Small intestine (tissue), 7 donors: Measurements from ENCODE around the gene MALRD1. TPM values are rescaled to one million over a fixed set of nuclear protein-coding genes. Genes with fewer than 3 reads are reported as not detected.

Experiments used
- DNase-seq, 2 donors: peaks; one replicate each; pipeline versions ENCODE4 v3.0.0 to v3.0.0-alpha.2; 2013
- FAIRE-seq: peaks from 2 replicates; lab custom pipeline; 2012; peaks lifted over from hg19 to GRCh38; lab: Jason Lieb, UNC
- H3K27ac ChIP-seq, 3 donors: one replicate each; pipeline ENCODE4 v1.5.1; 2013; ENCODE audit warnings: low read length in 2 of 3, mild to moderate bottlenecking in 2 of 3, control low read depth in 1 of 3, inconsistent platforms in 1 of 3, low read depth in 1 of 3, moderate library complexity in 1 of 3
- H3K27me3 ChIP-seq, 3 donors: one replicate each; pipeline ENCODE4 v1.6.1; 2013; ENCODE audit warnings: low read length in 3 of 3, inconsistent platforms in 1 of 3; ENCODE audit not compliant: control insufficient read depth in 3 of 3, insufficient read depth in 3 of 3
- H3K36me3 ChIP-seq, 3 donors: one replicate each; pipeline ENCODE4 v1.6.1; 2013; ENCODE audit warnings: low read length in 3 of 3, inconsistent platforms in 1 of 3, low read depth in 1 of 3, mild to moderate bottlenecking in 1 of 3, moderate library complexity in 1 of 3; ENCODE audit not compliant: control insufficient read depth in 3 of 3, insufficient read depth in 2 of 3
- H3K4me1 ChIP-seq, 3 donors: one replicate each; pipeline ENCODE4 v1.6.1; 2013; ENCODE audit warnings: low read length in 2 of 3, inconsistent platforms in 1 of 3, low read depth in 1 of 3, mild to moderate bottlenecking in 1 of 3, moderate library complexity in 1 of 3; ENCODE audit not compliant: control insufficient read depth in 3 of 3, insufficient read depth in 2 of 3
- H3K4me3 ChIP-seq, 3 donors: one replicate each; pipeline ENCODE4 v1.5.1; 2013; ENCODE audit warnings: low read length in 3 of 3, control low read depth in 1 of 3, inconsistent platforms in 1 of 3, low read depth in 1 of 3, mild to moderate bottlenecking in 1 of 3, moderate library complexity in 1 of 3
- H3K9me3 ChIP-seq, 2 donors: one replicate each; pipeline ENCODE4 v1.6.1; 2013; ENCODE audit warnings: low read depth in 1 of 2, low read length in 1 of 2; ENCODE audit not compliant: control insufficient read depth in 2 of 2, insufficient read depth in 1 of 2
- WGBS, 3 donors: extraction: QIAGEN DNeasy Blood & Tissue Kit; methylation state at CpG; one replicate each; pipeline ENCODE4 v1.1.7; 2013; 5-methylcytosine and 5-hydroxymethylcytosine counted together
- polyA plus RNA-seq, 4 donors: library from polyadenylated mRNA; stranded (reverse) in 3 of 4; unstranded in 1 of 4; fragments of 200-250 nt in 3 of 4; fragments of 120-200 nt in 1 of 4; gene quantifications; one replicate each; pipeline versions ENCODE4 v1.2.1 to v1.2.3, GENCODE V29; 2013
- donor health status: healthy with polysubstance abuse.
- donor health status: control.
- donor health status: control.
- donor health status: Bipolar disorder and iron deficiency.
- donor health status: healthy.

MALRD1 gene
- polyA plus RNA-seq, 4 donors, result 21.2 to 201 (median 35.0) TPM

DNA sequence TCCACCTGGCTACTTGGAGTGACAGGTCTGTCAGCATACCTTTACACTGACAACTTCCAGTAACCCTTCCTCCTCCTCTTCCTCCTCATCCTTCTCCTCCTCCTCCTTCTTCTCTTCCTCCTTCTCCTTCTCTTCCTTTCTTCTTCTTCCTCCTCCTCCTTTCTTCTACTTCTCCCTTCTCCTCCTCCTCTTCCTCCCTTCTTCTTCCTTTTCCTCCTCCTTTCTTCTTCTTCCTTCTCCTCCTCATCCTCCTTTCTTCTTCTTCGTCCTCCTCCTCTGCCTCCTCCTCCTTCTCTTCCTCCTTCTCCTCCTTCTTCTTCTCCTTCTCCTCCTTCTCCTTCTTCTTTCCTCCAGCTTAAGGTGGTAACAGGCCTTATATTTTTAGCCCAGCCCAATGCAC lies 658.3 kb downstream of the MALRD1 start:
- Histone ChIP-seq H3K9me3 (peaks cover 0 to 6% of the 10 kb centered on the region in 2 donors), H3K36me3 (peaks cover 0 to 6% (median 3%) of the 10 kb centered on the region in 3 donors), H3K27ac (no peak overlapping the region), H3K4me3 (no peak overlapping the region), H3K4me1 (no peaks in the 10 kb centered on the region), H3K27me3 (no peaks in the 10 kb centered on the region)
- DNase-seq, result no peak
- 82 to 90% (median 85%) methylated on average over 1 of the region's 1 CpG for WGBS, 3 donors
- no peak for FAIRE-seq

DNA sequence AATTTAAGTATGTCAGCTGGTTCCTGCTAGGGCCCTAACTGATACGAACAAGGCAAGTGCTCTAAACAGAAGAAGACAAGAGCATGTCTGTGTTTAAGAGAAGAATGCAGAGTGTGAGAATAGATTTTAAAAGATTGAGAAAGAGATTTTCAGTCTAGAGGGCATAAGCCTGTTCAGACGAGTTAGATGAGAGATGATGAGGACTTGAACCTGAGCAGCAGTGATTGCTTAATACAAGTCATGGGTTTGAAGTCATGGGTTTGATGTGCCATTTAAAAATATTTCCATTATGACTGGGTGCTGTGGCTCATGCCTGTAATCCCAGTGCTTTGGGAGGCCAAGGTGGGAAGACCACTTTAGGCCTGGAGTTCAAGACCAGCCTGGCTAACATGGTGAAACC lies 658.8 kb downstream of the MALRD1 start:
- Histone ChIP-seq H3K4me1 (no peaks in the 10 kb centered on the region), H3K4me3 (no peak overlapping the region), H3K36me3 (peaks cover 0 to 6% (median 3%) of the 10 kb centered on the region in 3 donors), H3K9me3 (peaks cover 0 to 6% of the 10 kb centered on the region in 2 donors), H3K27me3 (no peaks in the 10 kb centered on the region), H3K27ac (no peak overlapping the region)
- 86 to 89% (median 88%) methylated on average over 2 of the region's 2 CpGs for WGBS, 3 donors
- DNase-seq, result no peak
- no peak for FAIRE-seq

DNA sequence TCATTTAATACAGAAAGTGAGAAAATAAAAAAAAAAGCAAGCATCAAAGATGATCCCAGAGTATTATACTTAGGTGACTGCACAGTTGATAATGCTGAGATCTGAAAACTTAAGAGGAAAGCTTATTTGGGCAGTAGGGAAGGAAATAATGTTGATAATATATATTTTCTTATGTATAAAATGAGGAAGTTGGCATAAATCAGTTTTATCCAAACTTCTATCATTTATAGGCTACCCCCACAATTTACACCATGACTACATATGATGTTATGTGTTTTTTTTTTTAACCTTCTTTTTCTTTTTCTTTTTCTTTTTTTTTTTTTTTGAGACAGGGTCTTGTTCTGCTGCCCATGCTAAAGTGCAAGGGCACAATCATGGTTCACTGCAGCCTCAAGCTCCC lies 659.4 kb downstream of the MALRD1 start:
- Histone ChIP-seq H3K27ac (no peak overlapping the region), H3K4me1 (no peaks in the 10 kb centered on the region), H3K36me3 (peaks cover 0 to 6% (median 2%) of the 10 kb centered on the region in 3 donors), H3K27me3 (no peaks in the 10 kb centered on the region), H3K4me3 (no peak overlapping the region), H3K9me3 (peaks cover 0 to 6% of the 10 kb centered on the region in 2 donors)
- FAIRE-seq (no peak), DNase-seq (no peak)

DNA sequence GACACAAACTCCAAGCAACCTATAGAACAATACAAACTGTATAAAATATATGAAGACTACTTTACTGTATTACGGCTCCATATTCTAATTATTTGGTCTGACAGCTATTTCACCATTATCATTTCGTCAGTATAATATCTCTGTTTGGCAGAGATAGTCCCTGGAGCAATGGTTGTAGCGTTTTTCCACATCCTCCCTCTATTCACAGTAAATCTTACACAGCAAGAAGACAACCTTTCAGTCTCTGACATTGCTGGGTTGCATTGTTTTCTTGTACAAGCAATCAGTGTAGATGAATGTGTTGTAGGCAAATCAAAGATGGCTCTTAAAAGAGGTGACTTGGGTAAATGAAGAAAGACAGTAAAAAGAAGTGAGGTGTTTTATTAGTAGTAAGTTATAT lies 662.0 kb downstream of the MALRD1 start:
- peaks cover 0 to 11% of the 10 kb centered on the region in 2 donors for H3K9me3 ChIP-seq
- WGBS, 3 donors, result 80 to 89% (median 87%) methylated on average over 3 of the region's 3 CpGs
- no peak for FAIRE-seq
- no peak for DNase-seq
- H3K27me3 ChIP-seq, result no peaks in the 10 kb centered on the region
- no peak overlapping the region for H3K27ac ChIP-seq
- no peak overlapping the region for H3K4me3 ChIP-seq
- peaks cover 0 to 15% (median 0%) of the 10 kb centered on the region in 3 donors for H3K36me3 ChIP-seq
- H3K4me1 ChIP-seq, result no peaks in the 10 kb centered on the region

- FAIRE-seq, result no peak
- H3K9me3 ChIP-seq, result peaks cover 0 to 14% of the 10 kb centered on the region in 2 donors
- H3K27ac ChIP-seq, result no peak overlapping the region
Measured at GRCh38 chr10:19713159-19713558, 664.6 kb downstream of the MALRD1 start.

DNA sequence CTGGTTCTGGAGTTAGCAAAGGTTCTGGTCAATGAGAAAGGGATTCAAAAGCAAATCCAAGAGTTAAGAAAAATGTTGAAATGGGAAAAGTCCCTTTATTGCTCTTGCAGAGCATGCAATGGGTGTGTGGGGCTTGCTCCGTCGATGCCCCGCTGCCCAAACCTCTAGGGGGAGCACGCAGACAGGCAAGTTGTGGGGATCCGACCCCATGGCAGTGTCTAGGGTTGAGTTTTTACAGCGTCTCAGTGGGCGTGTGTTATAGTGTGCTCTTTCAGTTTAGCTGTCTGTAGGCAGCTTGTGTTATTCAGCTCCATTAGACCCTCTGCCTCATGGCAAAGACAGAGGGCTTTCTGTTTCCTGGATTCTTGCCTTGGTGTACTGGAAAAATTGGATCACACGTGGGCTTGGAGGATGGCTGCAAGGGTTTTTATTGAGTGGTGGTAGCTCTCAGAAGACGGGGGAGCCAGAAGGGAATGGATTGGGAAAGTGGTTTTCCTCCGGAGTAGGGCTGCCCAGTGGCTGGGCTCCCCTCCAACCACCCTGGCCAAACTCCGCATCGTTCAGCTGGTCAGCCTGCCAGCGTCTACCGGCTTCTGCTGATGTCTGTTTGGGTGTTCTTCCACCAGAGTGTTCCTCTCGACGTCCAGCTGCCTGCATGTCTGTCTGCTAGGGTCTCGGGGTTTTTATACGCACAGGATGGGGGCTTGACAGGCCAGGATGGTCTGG lies 665.4 kb downstream of the MALRD1 start:
- H3K9me3 ChIP-seq, result peaks cover 0 to 14% of the 10 kb centered on the region in 2 donors
- WGBS, 3 donors, result 79 to 94% (median 86%) methylated on average over 18 of the region's 18 CpGs

More at GRCh38 chr10:19713159-19713558, 664.6 kb downstream of the MALRD1 start:
- H3K4me3 ChIP-seq, result no peak overlapping the region
- DNase-seq, result no peak
- no peaks in the 10 kb centered on the region for H3K4me1 ChIP-seq
- no peaks in the 10 kb centered on the region for H3K27me3 ChIP-seq
- H3K36me3 ChIP-seq, result peaks cover 0 to 16% (median 0%) of the 10 kb centered on the region in 3 donors

GRCh38 chr10:19719284-19719683 lies 670.7 kb downstream of the MALRD1 start:
- Histone ChIP-seq H3K4me1 (no peaks in the 10 kb centered on the region), H3K27me3 (no peaks in the 10 kb centered on the region), H3K36me3 (peaks cover 0 to 14% (median 0%) of the 10 kb centered on the region in 3 donors), H3K9me3 (peaks cover 0 to 7% of the 10 kb centered on the region in 2 donors), H3K4me3 (no peak overlapping the region), H3K27ac (no peak overlapping the region)
- DNase-seq (peak in 1 of 2 donors; percentile 3), FAIRE-seq (no peak)
- WGBS, 3 donors, result 47 to 85% (median 64%) methylated on average over 3 of the region's 3 CpGs

More for the DNA sequence above, 665.4 kb downstream of the MALRD1 start:
- FAIRE-seq, result no peak
- no peak for DNase-seq
- Histone ChIP-seq H3K36me3 (peaks cover 0 to 16% (median 0%) of the 10 kb centered on the region in 3 donors), H3K4me3 (no peak overlapping the region), H3K27me3 (no peaks in the 10 kb centered on the region), H3K27ac (no peak overlapping the region), H3K4me1 (no peaks in the 10 kb centered on the region)

DNA sequence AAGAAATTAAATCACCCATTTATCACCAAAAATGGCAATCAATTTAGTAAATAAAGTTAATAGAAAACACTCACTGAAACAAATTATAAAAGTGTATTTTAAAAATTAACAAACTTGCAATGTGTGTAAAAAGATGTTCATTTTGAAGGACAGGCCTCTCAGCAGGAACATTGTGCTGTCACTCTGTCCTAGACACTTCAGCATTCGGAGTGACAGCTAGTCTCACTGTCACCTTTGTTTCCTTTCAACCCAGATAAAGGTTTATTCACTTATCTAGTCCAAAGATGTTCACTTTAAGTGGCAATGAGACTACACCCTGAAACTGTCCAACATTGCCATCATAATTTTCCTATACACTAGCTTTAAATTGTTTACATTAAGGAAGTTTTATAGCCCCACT lies 675.7 kb downstream of the MALRD1 start:
- Histone ChIP-seq H3K4me3 (no peak overlapping the region), H3K27me3 (no peaks in the 10 kb centered on the region), H3K9me3 (peaks cover 0 to 9% of the 10 kb centered on the region in 2 donors), H3K4me1 (no peaks in the 10 kb centered on the region), H3K27ac (no peak overlapping the region), H3K36me3 (peaks cover 0 to 2% (median 0%) of the 10 kb centered on the region in 3 donors)
- WGBS, 3 donors, result 65 to 75% (median 71%) methylated on average over 1 of the region's 1 CpG
- no peak for DNase-seq
- FAIRE-seq, result no peak
